Skeletal muscle satellite cell (primary cell): ENCODE results near the gene PRPF40B.

Experiments used
- H3K27me3 ChIP-seq: 2 replicates; pipeline ENCODE4 v1.7.0; 2013; ENCODE audit warnings: low read length; ENCODE audit not compliant: control insufficient read depth, insufficient read depth
- H3K36me3 ChIP-seq: 2 replicates; pipeline ENCODE4 v1.7.0; 2013; ENCODE audit warnings: mild to moderate bottlenecking, control low read depth, low read length; ENCODE audit not compliant: insufficient read depth
- H3K4me1 ChIP-seq: 2 replicates; pipeline ENCODE4 v1.7.0; 2013; ENCODE audit warnings: low read length; ENCODE audit not compliant: control insufficient read depth, insufficient read depth
- H3K4me2 ChIP-seq: 2 replicates; pipeline ENCODE4 v1.7.0; 2013; ENCODE audit warnings: mild to moderate bottlenecking, low read length
- H3K4me3 ChIP-seq: 2 replicates; pipeline ENCODE4 v1.7.0; 2013; ENCODE audit warnings: low read length
- H3K9ac ChIP-seq: 2 replicates; pipeline ENCODE4 v1.7.0; 2013; ENCODE audit warnings: mild to moderate bottlenecking, low read depth, low read length, moderate library complexity
- H3K9me3 ChIP-seq: replicated peaks from 2 replicates; pipeline ENCODE4 v1.7.0; 2013; ENCODE audit warnings: mild to moderate bottlenecking, control low read depth, low read length

The PRPF40B gene

DNA sequence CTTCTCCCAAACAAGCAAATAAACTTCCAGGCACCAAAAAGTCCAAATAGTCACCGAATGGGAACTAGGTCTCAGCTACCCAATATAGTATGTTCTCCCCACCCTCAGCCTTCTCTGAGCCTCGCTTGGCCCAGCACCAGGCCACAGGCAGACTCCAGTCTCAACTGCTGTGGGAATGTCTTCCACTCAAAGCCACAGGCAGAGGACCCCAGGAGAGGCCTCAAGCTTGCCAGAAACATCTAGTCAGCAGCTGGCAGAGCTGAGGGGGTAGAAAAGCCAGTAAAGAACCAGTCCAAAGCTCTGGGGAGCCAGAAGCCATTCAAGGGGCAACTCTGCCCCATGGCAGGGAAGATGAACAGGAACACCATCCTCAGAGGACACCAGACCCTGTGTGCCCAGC, 42.0 kb downstream of the PRPF40B start:
- H3K4me3 ChIP-seq: no peak overlapping the region
- H3K27me3 ChIP-seq: no peaks in the 10 kb centered on the region
- peaks cover 6% of the 10 kb centered on the region for H3K36me3 ChIP-seq
- no peak overlapping the region for H3K4me2 ChIP-seq
- H3K9ac ChIP-seq: no peak overlapping the region
- no peaks in the 10 kb centered on the region for H3K9me3 ChIP-seq
- H3K4me1 ChIP-seq: peaks cover 28% of the 10 kb centered on the region

DNA sequence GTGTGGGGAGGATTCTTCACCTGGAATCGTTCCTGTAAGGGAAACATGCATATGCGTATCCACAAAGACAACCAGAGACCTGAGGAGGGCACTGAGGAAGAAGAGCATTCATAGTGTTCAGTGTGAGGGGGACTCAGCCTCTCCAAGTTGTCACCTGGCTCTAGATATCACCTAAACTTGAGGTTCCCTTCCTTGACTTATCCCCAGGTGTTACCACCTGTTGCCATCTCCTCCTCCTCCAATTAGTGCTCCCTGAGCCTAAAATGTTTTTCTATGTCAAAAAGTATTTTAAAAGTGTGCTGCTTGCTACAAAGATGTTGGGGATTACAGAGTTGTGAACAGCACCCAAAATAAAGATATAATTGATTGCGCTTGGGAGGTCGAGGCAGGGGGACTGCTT, 42.8 kb downstream of the PRPF40B start:
- Histone ChIP-seq H3K4me1 (peaks cover 35% of the 10 kb centered on the region), H3K4me3 (no peak overlapping the region), H3K9ac (no peak overlapping the region), H3K36me3 (peaks cover 3% of the 10 kb centered on the region), H3K27me3 (no peaks in the 10 kb centered on the region), H3K4me2 (no peak overlapping the region), H3K9me3 (no peaks in the 10 kb centered on the region)

- Histone ChIP-seq H3K27me3 (no peaks in the 10 kb centered on the region), H3K4me2 (no peak overlapping the region), H3K4me3 (no peak overlapping the region), H3K36me3 (no peaks in the 10 kb centered on the region), H3K9ac (no peak overlapping the region), H3K4me1 (peaks cover 45% of the 10 kb centered on the region), H3K9me3 (no peaks in the 10 kb centered on the region)
These were observed 44.1 kb downstream of the PRPF40B start for GRCh38 chr12:49667325-49668090.

DNA sequence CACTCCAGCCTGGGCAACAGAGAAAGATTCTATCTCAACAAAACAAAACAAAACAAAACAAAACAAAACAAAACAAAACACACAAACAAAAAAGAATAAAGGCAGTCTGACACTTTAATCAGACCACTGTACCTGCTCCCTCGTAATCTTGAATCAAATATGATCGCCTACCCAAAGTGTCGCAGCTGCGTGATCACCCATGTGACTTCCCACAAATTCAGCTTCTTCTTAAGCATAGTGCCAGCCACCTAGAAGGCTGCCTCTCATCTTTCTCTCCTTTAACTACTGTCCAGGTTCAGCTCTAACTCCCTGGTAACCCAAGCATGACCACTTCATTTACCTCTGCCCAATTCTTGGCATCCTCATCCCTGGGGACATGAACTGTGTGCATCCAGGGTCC, 46.4 kb downstream of the PRPF40B start:
- no peak overlapping the region for H3K4me3 ChIP-seq
- H3K36me3 ChIP-seq: no peaks in the 10 kb centered on the region
- H3K4me1 ChIP-seq: peaks cover 48% of the 10 kb centered on the region
- no peaks in the 10 kb centered on the region for H3K9me3 ChIP-seq
- H3K4me2 ChIP-seq: no peak overlapping the region
- H3K27me3 ChIP-seq: no peaks in the 10 kb centered on the region
- H3K9ac ChIP-seq: no peak overlapping the region

GRCh38 chr12:49671031-49671765, 47.8 kb downstream of the PRPF40B start:
- Histone ChIP-seq H3K36me3 (no peaks in the 10 kb centered on the region), H3K9me3 (no peaks in the 10 kb centered on the region), H3K4me2 (no peak overlapping the region), H3K4me3 (no peak overlapping the region), H3K9ac (no peak overlapping the region), H3K27me3 (no peaks in the 10 kb centered on the region), H3K4me1 (peaks cover 50% of the 10 kb centered on the region)

GRCh38 chr12:49672301-49673217, 49.2 kb downstream of the PRPF40B start:
- H3K4me1 ChIP-seq: peaks cover 50% of the 10 kb centered on the region
- peak overlapping the region; percentile 74 for H3K9ac ChIP-seq
- H3K4me3 ChIP-seq: peak overlapping the region; percentile 35

DNA sequence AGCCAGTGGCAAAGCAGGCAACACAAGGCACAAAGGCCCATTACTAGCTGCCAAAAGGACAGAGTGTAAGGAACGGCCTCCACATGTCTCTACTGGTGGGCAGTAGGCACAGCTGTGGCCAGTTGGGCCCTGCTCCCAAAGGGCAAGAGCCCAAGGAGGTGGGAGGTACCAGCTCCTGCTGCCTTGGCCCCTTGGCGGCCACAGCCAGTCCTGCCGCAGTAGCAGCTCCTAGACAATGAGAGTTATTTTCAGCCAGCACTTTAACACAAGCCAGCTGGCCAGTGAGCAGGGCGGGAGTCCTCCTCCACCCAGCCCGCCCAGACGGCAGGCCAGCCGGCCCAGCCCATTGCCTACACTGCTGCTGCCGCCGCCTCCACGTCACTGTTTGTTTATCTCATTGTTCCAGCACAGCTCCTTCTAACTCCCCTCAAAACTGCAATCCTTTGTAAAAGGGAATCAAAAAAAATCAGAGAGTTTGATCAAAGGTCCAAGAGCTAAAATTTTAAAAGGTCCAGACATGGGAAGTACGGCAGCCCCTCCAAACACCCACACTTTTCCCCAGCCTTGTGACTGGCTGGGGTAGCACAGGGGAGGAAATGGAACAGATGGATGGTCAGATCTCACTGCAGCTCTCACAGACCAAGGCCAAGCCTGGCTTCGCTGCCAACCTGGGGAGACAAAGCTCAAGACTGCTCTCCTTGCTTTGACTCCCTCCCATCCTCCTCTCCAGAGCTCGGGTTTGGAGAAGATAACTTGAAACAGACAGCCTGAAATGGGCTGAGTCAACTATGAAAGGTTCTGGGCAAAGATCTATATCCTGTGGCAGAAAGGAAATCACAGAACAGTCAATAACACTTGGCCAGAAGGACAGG, 50.3 kb downstream of the PRPF40B start:
- Histone ChIP-seq H3K9ac (peak overlapping the region; percentile 74), H3K4me1 (peaks cover 45% of the 10 kb centered on the region)

More at GRCh38 chr12:49672301-49673217, 49.2 kb downstream of the PRPF40B start:
- Histone ChIP-seq H3K9me3 (no peaks in the 10 kb centered on the region), H3K36me3 (no peaks in the 10 kb centered on the region), H3K4me2 (peak overlapping the region; percentile 66), H3K27me3 (no peaks in the 10 kb centered on the region)

GRCh38 chr12:49674318-49674981, 51.1 kb downstream of the PRPF40B start:
- H3K4me3 ChIP-seq: peak overlapping the region; percentile 23

More for the DNA sequence above, 50.3 kb downstream of the PRPF40B start:
- Histone ChIP-seq H3K27me3 (no peaks in the 10 kb centered on the region), H3K4me2 (peak overlapping the region; percentile 66), H3K4me3 (peak overlapping the region; percentile 35), H3K36me3 (no peaks in the 10 kb centered on the region), H3K9me3 (no peaks in the 10 kb centered on the region)

DNA sequence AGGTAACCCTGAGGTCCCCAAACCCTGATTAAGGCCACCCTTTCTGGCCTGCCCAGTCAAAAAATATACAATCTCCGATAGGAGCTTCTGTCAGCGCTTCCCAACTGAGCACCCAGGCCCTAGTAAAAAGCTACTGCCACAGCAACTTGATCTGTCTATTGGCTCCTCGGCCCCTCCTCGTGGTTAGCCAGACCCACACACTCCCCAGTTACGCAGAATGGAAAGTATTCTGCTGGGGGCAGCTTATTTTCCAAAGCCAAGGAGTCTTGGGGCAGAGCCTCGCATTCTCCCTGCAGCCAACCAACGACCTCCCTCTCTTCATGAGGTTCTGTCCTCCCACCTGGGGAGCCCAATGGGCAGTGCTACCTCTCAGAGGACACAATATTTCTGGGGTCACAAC, 51.8 kb downstream of the PRPF40B start:
- Histone ChIP-seq H3K36me3 (no peaks in the 10 kb centered on the region), H3K4me1 (peaks cover 45% of the 10 kb centered on the region), H3K9ac (no peak overlapping the region)

More at GRCh38 chr12:49674318-49674981, 51.1 kb downstream of the PRPF40B start:
- Histone ChIP-seq H3K4me1 (peaks cover 45% of the 10 kb centered on the region), H3K4me2 (peak overlapping the region; percentile 66), H3K36me3 (no peaks in the 10 kb centered on the region), H3K9ac (peak overlapping the region; percentile 74), H3K27me3 (no peaks in the 10 kb centered on the region), H3K9me3 (no peaks in the 10 kb centered on the region)

GRCh38 chr12:49678711-49679110, 55.4 kb downstream of the PRPF40B start:
- no peaks in the 10 kb centered on the region for H3K27me3 ChIP-seq
- no peak overlapping the region for H3K9ac ChIP-seq
- H3K36me3 ChIP-seq: no peaks in the 10 kb centered on the region
- H3K9me3 ChIP-seq: no peaks in the 10 kb centered on the region
- H3K4me1 ChIP-seq: peaks cover 13% of the 10 kb centered on the region
- H3K4me2 ChIP-seq: no peak overlapping the region
- no peak overlapping the region for H3K4me3 ChIP-seq

More for the DNA sequence above, 51.8 kb downstream of the PRPF40B start:
- Histone ChIP-seq H3K27me3 (no peaks in the 10 kb centered on the region), H3K4me2 (no peak overlapping the region), H3K4me3 (no peak overlapping the region), H3K9me3 (no peaks in the 10 kb centered on the region)
